K562 (cell line): Measurements from ENCODE around the gene SACM1L. TPM values are rescaled to one million over a fixed set of nuclear protein-coding genes. Genes with fewer than 3 reads are reported as not detected.

ENCODE experiments used
- ATAC-seq: fragments of 200-7000 bp; cut with Tn5 transposase; 3 replicates; pipeline ENCODE4 v1.9.1; 2020; ENCODE audit warnings: moderate library complexity
- BruUV-seq: library from RNA; stranded (reverse); fragments of 400-500 nt; replicated peaks from 2 replicates; lab custom pipeline; 2021; lab: Mats Ljungman, UMichigan
- CTCF ChIA-PET: fragments of 300-600 bp; formaldehyde crosslinking; extraction: SDS; loops from one replicate; lab custom pipeline; 2021; ENCODE audit warnings: low intra/inter-chr PET ratio; lab: Yijun Ruan, JAX
- POLR2A ChIA-PET: fragments of 300-600, 350-650 bp; sonication (Branson Sonifier 250); formaldehyde crosslinking; extraction: SDS; loops from one replicate; lab custom pipeline; 2021; ENCODE audit warnings: antibody characterized with exemption, inconsistent platforms; lab: Yijun Ruan, JAX
- DNase-seq, 4 experiments: peaks; one replicate each; pipeline versions ENCODE4 v3.0.0 to v3.0.0-alpha.2; 2011 to 2018; ENCODE audit warnings: low spot score in 3 of 4, mixed read lengths in 3 of 4; ENCODE audit errors: extremely low read depth in 1 of 4
- FAIRE-seq: peaks from 2 replicates; lab custom pipeline; 2011; peaks lifted over from hg19 to GRCh38; lab: Jason Lieb, UNC
- H2AFZ ChIP-seq: 2 replicates; pipeline ENCODE4 v1.6.0; 2011; ENCODE audit warnings: low read depth, low read length, control low read depth, inconsistent platforms
- H3K27ac ChIP-seq: fragments of 200-600 bp; 3 replicates; pipeline ENCODE4 v1.8.0; 2011; ENCODE audit warnings: low read depth, mild to moderate bottlenecking, control low read depth, inconsistent platforms, low read length, moderate library complexity, mixed read lengths; ENCODE audit errors: extremely low read depth
- H3K27me3 ChIP-seq, 2 experiments: fragments of 300-600 bp in 1 of 2; 2 replicates in 1 of 2; 3 replicates in 1 of 2; pipeline versions ENCODE4 v1.6.0 to v1.8.0; 2011; ENCODE audit warnings: inconsistent platforms in 2 of 2, low read length in 2 of 2, mild to moderate bottlenecking in 1 of 2, mixed read lengths in 1 of 2, moderate library complexity in 1 of 2; ENCODE audit not compliant: control insufficient read depth in 2 of 2, insufficient read depth in 2 of 2
- H3K36me3 ChIP-seq: fragments of 300-600 bp; 3 replicates; pipeline ENCODE4 v1.8.0; 2011; ENCODE audit warnings: mild to moderate bottlenecking, low read length, inconsistent platforms; ENCODE audit not compliant: control insufficient read depth, insufficient read depth
- H3K4me1 ChIP-seq, 2 experiments: fragments of 200-600 bp in 1 of 2; replicated peaks in 1 of 2; 2 replicates in 1 of 2; 3 replicates in 1 of 2; pipeline versions ENCODE4 v1.5.1 to v1.8.0; 2011; ENCODE audit warnings: inconsistent platforms in 2 of 2, low read length in 2 of 2, mild to moderate bottlenecking in 1 of 2, mixed read lengths in 1 of 2, moderate library complexity in 1 of 2; ENCODE audit not compliant: control insufficient read depth in 2 of 2, insufficient read depth in 2 of 2
- H3K4me2 ChIP-seq: 2 replicates; pipeline ENCODE4 v1.6.1; 2011; ENCODE audit warnings: low read length, control low read depth, inconsistent platforms, mixed read lengths; ENCODE audit not compliant: insufficient read depth
- H3K4me3 ChIP-seq: fragments of 200-600 bp; sonication (generic), shearing (Covaris generic); 2 replicates; pipeline ENCODE4 v1.5.1; 2016; ENCODE audit warnings: control low read depth, inconsistent platforms
- H3K79me2 ChIP-seq: fragments of 200-600 bp; 3 replicates; pipeline ENCODE4 v1.8.0; 2011; ENCODE audit warnings: low read length, inconsistent platforms; ENCODE audit not compliant: control insufficient read depth, insufficient read depth
- H3K9ac ChIP-seq, 2 experiments: 2 replicates each; pipeline versions ENCODE4 v1.6.0 to v1.6.1; 2011; ENCODE audit warnings: low read depth in 2 of 2, low read length in 2 of 2, control low read depth in 1 of 2, inconsistent platforms in 1 of 2, mild to moderate bottlenecking in 1 of 2, mixed read lengths in 1 of 2; ENCODE audit not compliant: insufficient read depth in 1 of 2
- H3K9me1 ChIP-seq: one replicate; pipeline ENCODE4 v1.6.0; 2011; ENCODE audit warnings: inconsistent platforms, mild to moderate bottlenecking, low read length, moderate library complexity; ENCODE audit not compliant: control insufficient read depth, insufficient read depth
- H3K9me3 ChIP-seq: replicated peaks from 2 replicates; pipeline ENCODE4 v1.5.1; 2011; ENCODE audit warnings: low read depth, low read length, inconsistent platforms; ENCODE audit not compliant: control insufficient read depth, insufficient read depth
- H4K20me1 ChIP-seq: replicated peaks from 2 replicates; pipeline ENCODE4 v1.6.1; 2011; ENCODE audit warnings: low read length, inconsistent platforms, mixed read lengths; ENCODE audit not compliant: control insufficient read depth, insufficient read depth
- FOS ChIP-seq: IDR thresholded peaks from 3 replicates; pipeline ENCODE4 v1.6.1; 2011; ENCODE audit not compliant: insufficient read length; ENCODE audit errors: extremely low read depth
- FOXM1 ChIP-seq, 2 experiments: fragments of 450-650 bp in 1 of 2; sonication (generic) in 1 of 2; formaldehyde crosslinking in 1 of 2; IDR thresholded peaks; 2 replicates each; pipeline versions ENCODE4 v1.6.1 to v1.9.0; 2017 to 2022; ENCODE audit warnings: low read depth in 2 of 2, mild to moderate bottlenecking in 2 of 2, missing genetic modification reagents in 1 of 2, moderate library complexity in 1 of 2
- HOXB6 ChIP-seq: fragments of 250-450 bp; sonication (Bioruptor Pico); IDR thresholded peaks from 2 replicates; pipeline ENCODE4 v1.5.1; 2022; ENCODE audit warnings: mild to moderate bottlenecking, borderline replicate concordance
- MYBL2 ChIP-seq, 2 experiments: fragments of 450-650 bp in 1 of 2; sonication (generic) in 1 of 2; formaldehyde crosslinking in 1 of 2; IDR thresholded peaks; 2 replicates each; pipeline versions ENCODE4 v1.6.1 to v1.8.1; 2017 to 2022; ENCODE audit warnings: borderline replicate concordance in 1 of 2, inconsistent platforms in 1 of 2, low read depth in 1 of 2, mild to moderate bottlenecking in 1 of 2, missing genetic modification reagents in 1 of 2, moderate library complexity in 1 of 2
- TAF1 ChIP-seq: IDR thresholded peaks from 2 replicates; pipeline ENCODE4 v1.6.1; 2011; ENCODE audit warnings: mild to moderate bottlenecking, low read length, moderate library complexity; ENCODE audit not compliant: insufficient read depth, control insufficient read depth, severe bottlenecking; ENCODE audit errors: extremely low read depth
- whole genome bisulfite sequencing: fragments of 100-300 bp; shearing (Covaris generic); methylation state at CpG from one replicate; pipeline ENCODE4 v1.1.6; 2016; ENCODE audit warnings: low coverage, mixed read lengths; ENCODE audit not compliant: insufficient coverage; ENCODE audit errors: missing lambda C conversion rate; 5-methylcytosine and 5-hydroxymethylcytosine counted together
- in situ Hi-C: fragments of 300-500 bp; cut with MboI; formaldehyde crosslinking; loops from 4 replicates; pipeline ENCODE4 v1.15.0; 2018; ENCODE audit warnings: inconsistent platforms, mixed read lengths
- intact Hi-C: fragments of 100-400 bp; cut with micrococcal nuclease; formaldehyde crosslinking; loops from 2 replicates; pipeline ENCODE4 v1.14.2; 2022
- polyA plus RNA-seq, 8 experiments: library from polyadenylated mRNA; depleted of rRNA in 4 of 8; stranded (reverse) in 5 of 8; unstranded in 3 of 8; fragments of >200 nt; fragmentation: Nextera tagmentation in 2 of 8; fragmentation: Illumina TruSeq in 1 of 8; extraction: Ambion mirVana in 2 of 8; extraction: Trizol in 1 of 8; gene quantifications; 2 replicates each; pipeline versions ENCODE4 v1.2.1 to v1.2.3, GENCODE V29; 2011 to 2014; ENCODE audit warnings: inconsistent platforms in 1 of 8, missing spikeins in 1 of 8
- total RNA-seq, 7 experiments: library from RNA; depleted of rRNA in 6 of 7; stranded (reverse); fragments of >200 nt in 6 of 7; fragmentation: Illumina TruSeq in 2 of 7; extraction: Trizol in 2 of 7; gene quantifications; 2 replicates each; pipeline versions ENCODE4 v1.2.1 to v1.2.3, GENCODE V29; 2011 to 2021; ENCODE audit warnings: low replicate concordance in 1 of 7
- TF ChIP-seq, protein P1 (sequence below): fragments of 450-650 bp; IDR thresholded peaks from 2 replicates; pipeline ENCODE4 v1.6.1; 2016; ENCODE audit warnings: mild to moderate bottlenecking
- TF ChIP-seq, protein P2 (sequence below), 3 experiments: IDR thresholded peaks in 2 of 3; conservative IDR thresholded peaks in 1 of 3; 2 replicates each; pipeline ENCODE4 v1.5.1; 2011 to 2012; ENCODE audit warnings: low read length in 3 of 3, mild to moderate bottlenecking in 3 of 3, control low read depth in 2 of 3, improper control_type of control experiment in 1 of 3, inconsistent platforms in 1 of 3, low read depth in 1 of 3, mixed read lengths in 1 of 3, moderate library complexity in 1 of 3; ENCODE audit not compliant: insufficient read depth in 2 of 3
- TF ChIP-seq, protein P3 (sequence below), 2 experiments: fragments of 450-650 bp; IDR thresholded peaks; 2 replicates each; pipeline ENCODE4 v1.6.1; 2018; ENCODE audit warnings: mild to moderate bottlenecking in 2 of 2, low read depth in 1 of 2; ENCODE audit not compliant: partially characterized antibody in 2 of 2
- TF ChIP-seq, protein P4 (sequence below): sonication (generic); formaldehyde crosslinking; IDR thresholded peaks from 2 replicates; pipeline ENCODE4 v1.8.0; 2022; ENCODE audit warnings: mild to moderate bottlenecking, missing genetic modification reagents

SACM1L gene
- total and polyA plus RNA-seq, 9 of the 15 experiments (the other 6 are each of a cell fraction or from before 2014, with no cell fraction given), result 25.7 to 67.2 (median 40.3) TPM

DNA sequence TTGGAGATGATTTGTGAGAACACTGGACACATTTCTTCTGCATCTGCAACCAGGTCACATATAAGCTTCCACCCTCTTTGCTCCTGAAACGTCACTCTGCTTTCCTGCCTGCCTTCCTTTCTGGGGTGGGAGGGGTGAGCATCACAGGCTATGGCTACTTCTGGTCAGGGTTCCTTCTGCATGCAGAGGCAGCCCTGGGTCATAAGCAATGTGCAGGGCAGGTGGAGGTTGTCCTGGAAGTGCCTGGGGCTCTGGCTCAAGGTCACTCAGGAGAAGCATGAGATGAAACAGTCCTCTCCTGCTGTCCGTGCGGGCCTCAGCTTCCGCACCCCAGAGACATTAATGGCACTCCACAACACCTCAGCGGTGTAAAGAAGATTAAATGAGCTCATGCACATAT, 92.1 kb downstream of the SACM1L start (continued):
- TF ChIP-seq HOXB6 (CRISPR knock-in tag) (no peak), FOXM1 (IDR thresholded peaks at IDR 0.05; ENCODE audit: low read depth) (no peak), FOXM1 (CRISPR knock-in tag; IDR thresholded peaks at IDR 0.05; ENCODE audit: low read depth) (no peak)

DNA sequence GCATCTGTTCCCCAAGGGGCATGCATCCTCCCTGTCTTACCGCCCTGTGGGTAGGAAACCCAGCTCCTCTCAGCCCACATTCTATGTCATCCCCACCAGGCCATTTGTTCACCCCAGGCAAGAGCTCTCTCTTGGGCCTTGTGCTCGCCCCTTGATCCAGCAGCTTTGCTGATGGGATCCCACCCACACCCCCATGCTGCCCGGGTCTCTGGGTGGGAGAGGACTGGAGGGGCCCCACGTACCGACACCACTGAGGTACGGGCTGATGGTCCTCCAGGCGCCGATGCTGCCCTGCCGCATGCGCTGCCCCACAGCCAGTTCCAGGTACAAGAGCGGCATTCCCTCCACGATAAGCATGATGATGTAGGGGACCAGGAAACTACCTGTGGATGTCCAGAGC, 92.6 kb downstream of the SACM1L start:
- H4K20me1 ChIP-seq, result no peaks in the 10 kb centered on the region; the same call in none of the 2 replicates
- DNase-seq (no peak), ATAC-seq (no peak), FAIRE-seq (no peak)
- intact Hi-C loops, result no loop called here
- no TSS peak for BruUV-seq
- in situ Hi-C loops, result no loop called here
- CTCF ChIA-PET, result interaction anchor here (0.6 kb wide), 1 partner anchor 122 kb away, joined by 3 read pairs; no protein-coding TSS in a partner anchor
- POLR2A ChIA-PET, result interaction anchor here (0.9 kb wide), 2 partner anchors 9 to 13 kb away, joined by 3 read pairs; no protein-coding TSS in a partner anchor
- H3K79me2 ChIP-seq, result no peaks in the 10 kb centered on the region
- H3K9me1 ChIP-seq, result no peaks in the 10 kb centered on the region
- no peak overlapping the region for H2AFZ ChIP-seq
- peaks cover 27 to 63% of the 10 kb centered on the region in 2 experiments for H3K27me3 ChIP-seq
- under 1% methylated on average over 12 of the region's 12 CpGs for WGBS
- H3K9ac ChIP-seq, result no peak overlapping the region
- H3K36me3 ChIP-seq, result no peaks in the 10 kb centered on the region
- H3K4me2 ChIP-seq, result no peak overlapping the region
- peaks cover 0 to 6% of the 10 kb centered on the region in 2 experiments; a peak in 1 of 5 replicates for H3K4me1 ChIP-seq
- no peak overlapping the region for H3K4me3 ChIP-seq
- no peak overlapping the region for H3K27ac ChIP-seq
- no peaks in the 10 kb centered on the region for H3K9me3 ChIP-seq
- TF ChIP-seq, protein P1, sequence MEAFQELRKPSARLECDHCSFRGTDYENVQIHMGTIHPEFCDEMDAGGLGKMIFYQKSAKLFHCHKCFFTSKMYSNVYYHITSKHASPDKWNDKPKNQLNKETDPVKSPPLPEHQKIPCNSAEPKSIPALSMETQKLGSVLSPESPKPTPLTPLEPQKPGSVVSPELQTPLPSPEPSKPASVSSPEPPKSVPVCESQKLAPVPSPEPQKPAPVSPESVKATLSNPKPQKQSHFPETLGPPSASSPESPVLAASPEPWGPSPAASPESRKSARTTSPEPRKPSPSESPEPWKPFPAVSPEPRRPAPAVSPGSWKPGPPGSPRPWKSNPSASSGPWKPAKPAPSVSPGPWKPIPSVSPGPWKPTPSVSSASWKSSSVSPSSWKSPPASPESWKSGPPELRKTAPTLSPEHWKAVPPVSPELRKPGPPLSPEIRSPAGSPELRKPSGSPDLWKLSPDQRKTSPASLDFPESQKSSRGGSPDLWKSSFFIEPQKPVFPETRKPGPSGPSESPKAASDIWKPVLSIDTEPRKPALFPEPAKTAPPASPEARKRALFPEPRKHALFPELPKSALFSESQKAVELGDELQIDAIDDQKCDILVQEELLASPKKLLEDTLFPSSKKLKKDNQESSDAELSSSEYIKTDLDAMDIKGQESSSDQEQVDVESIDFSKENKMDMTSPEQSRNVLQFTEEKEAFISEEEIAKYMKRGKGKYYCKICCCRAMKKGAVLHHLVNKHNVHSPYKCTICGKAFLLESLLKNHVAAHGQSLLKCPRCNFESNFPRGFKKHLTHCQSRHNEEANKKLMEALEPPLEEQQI, result no peak
- no peak for TF ChIP-seq TAF1
- TF ChIP-seq, protein P2, sequence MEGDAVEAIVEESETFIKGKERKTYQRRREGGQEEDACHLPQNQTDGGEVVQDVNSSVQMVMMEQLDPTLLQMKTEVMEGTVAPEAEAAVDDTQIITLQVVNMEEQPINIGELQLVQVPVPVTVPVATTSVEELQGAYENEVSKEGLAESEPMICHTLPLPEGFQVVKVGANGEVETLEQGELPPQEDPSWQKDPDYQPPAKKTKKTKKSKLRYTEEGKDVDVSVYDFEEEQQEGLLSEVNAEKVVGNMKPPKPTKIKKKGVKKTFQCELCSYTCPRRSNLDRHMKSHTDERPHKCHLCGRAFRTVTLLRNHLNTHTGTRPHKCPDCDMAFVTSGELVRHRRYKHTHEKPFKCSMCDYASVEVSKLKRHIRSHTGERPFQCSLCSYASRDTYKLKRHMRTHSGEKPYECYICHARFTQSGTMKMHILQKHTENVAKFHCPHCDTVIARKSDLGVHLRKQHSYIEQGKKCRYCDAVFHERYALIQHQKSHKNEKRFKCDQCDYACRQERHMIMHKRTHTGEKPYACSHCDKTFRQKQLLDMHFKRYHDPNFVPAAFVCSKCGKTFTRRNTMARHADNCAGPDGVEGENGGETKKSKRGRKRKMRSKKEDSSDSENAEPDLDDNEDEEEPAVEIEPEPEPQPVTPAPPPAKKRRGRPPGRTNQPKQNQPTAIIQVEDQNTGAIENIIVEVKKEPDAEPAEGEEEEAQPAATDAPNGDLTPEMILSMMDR (IDR thresholded peaks at IDR 0.05 in 2 of 3, conservative IDR thresholded peaks at IDR 0.05 in 1 of 3; ENCODE audit: insufficient read depth in 2 of 3, low read depth in 1 of 3, low read length in 3 of 3), result no peak
- TF ChIP-seq, protein P3, sequence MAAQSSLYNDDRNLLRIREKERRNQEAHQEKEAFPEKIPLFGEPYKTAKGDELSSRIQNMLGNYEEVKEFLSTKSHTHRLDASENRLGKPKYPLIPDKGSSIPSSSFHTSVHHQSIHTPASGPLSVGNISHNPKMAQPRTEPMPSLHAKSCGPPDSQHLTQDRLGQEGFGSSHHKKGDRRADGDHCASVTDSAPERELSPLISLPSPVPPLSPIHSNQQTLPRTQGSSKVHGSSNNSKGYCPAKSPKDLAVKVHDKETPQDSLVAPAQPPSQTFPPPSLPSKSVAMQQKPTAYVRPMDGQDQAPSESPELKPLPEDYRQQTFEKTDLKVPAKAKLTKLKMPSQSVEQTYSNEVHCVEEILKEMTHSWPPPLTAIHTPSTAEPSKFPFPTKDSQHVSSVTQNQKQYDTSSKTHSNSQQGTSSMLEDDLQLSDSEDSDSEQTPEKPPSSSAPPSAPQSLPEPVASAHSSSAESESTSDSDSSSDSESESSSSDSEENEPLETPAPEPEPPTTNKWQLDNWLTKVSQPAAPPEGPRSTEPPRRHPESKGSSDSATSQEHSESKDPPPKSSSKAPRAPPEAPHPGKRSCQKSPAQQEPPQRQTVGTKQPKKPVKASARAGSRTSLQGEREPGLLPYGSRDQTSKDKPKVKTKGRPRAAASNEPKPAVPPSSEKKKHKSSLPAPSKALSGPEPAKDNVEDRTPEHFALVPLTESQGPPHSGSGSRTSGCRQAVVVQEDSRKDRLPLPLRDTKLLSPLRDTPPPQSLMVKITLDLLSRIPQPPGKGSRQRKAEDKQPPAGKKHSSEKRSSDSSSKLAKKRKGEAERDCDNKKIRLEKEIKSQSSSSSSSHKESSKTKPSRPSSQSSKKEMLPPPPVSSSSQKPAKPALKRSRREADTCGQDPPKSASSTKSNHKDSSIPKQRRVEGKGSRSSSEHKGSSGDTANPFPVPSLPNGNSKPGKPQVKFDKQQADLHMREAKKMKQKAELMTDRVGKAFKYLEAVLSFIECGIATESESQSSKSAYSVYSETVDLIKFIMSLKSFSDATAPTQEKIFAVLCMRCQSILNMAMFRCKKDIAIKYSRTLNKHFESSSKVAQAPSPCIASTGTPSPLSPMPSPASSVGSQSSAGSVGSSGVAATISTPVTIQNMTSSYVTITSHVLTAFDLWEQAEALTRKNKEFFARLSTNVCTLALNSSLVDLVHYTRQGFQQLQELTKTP (IDR thresholded peaks at IDR 0.05; ENCODE audit: low read depth in 1 of 2, partially characterized antibody in 2 of 2), result no peak
- no peak for TF ChIP-seq MYBL2 (IDR thresholded peaks at IDR 0.05; ENCODE audit: low read depth)
- TF ChIP-seq MYBL2 (CRISPR knock-in tag; IDR thresholded peaks at IDR 0.05; ENCODE audit: borderline replicate concordance), result no peak
- TF ChIP-seq FOS, result no peak
- TF ChIP-seq, protein P4, sequence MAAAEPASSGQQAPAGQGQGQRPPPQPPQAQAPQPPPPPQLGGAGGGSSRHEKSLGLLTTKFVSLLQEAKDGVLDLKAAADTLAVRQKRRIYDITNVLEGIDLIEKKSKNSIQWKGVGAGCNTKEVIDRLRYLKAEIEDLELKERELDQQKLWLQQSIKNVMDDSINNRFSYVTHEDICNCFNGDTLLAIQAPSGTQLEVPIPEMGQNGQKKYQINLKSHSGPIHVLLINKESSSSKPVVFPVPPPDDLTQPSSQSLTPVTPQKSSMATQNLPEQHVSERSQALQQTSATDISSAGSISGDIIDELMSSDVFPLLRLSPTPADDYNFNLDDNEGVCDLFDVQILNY (CRISPR knock-in tag), result no peak
